HUES6 (cell line): ENCODE data around the gene NOXO1.

Experiments used
- H3K27ac ChIP-seq: 2 replicates; pipeline ENCODE4 v1.7.0; 2013; ENCODE audit warnings: low read depth, mild to moderate bottlenecking, low read length, inconsistent platforms
- H3K27me3 ChIP-seq: 2 replicates; pipeline ENCODE4 v1.6.1; 2013; ENCODE audit warnings: low read length; ENCODE audit not compliant: control insufficient read depth, insufficient read depth
- H3K36me3 ChIP-seq: 2 replicates; pipeline ENCODE4 v1.6.1; 2013; ENCODE audit warnings: low read length; ENCODE audit not compliant: control insufficient read depth, insufficient read depth
- H3K4me1 ChIP-seq: 2 replicates; pipeline ENCODE4 v1.6.1; 2013; ENCODE audit warnings: low read length; ENCODE audit not compliant: control insufficient read depth, insufficient read depth
- H3K4me3 ChIP-seq: 2 replicates; pipeline ENCODE4 v1.5.1; 2013; ENCODE audit warnings: low read depth, low read length
- H3K9ac ChIP-seq: one replicate; pipeline ENCODE4 v1.6.1; 2013; ENCODE audit warnings: mild to moderate bottlenecking, low read length
- H3K9me3 ChIP-seq: 2 replicates; pipeline ENCODE4 v1.6.1; 2013; ENCODE audit warnings: low read depth, low read length; ENCODE audit not compliant: control insufficient read depth, insufficient read depth

The NOXO1 gene

GRCh38 chr16:1930338-1930720, 50.9 kb downstream of the NOXO1 start:
- Histone ChIP-seq H3K36me3 (no peaks in the 10 kb centered on the region), H3K4me3 (no peak overlapping the region), H3K9me3 (no peaks in the 10 kb centered on the region), H3K27me3 (peaks cover 7% of the 10 kb centered on the region), H3K4me1 (peaks cover 9% of the 10 kb centered on the region; the same call in 1 of the 2 replicates), H3K9ac (no peak overlapping the region), H3K27ac (no peak overlapping the region)

- no peak overlapping the region for H3K9ac ChIP-seq
- no peak overlapping the region for H3K27ac ChIP-seq
- peaks cover 9% of the 10 kb centered on the region for H3K27me3 ChIP-seq
- peaks cover 13% of the 10 kb centered on the region; the same call in 1 of the 2 replicates for H3K4me1 ChIP-seq
- peak overlapping the region; percentile 55 for H3K4me3 ChIP-seq
- H3K9me3 ChIP-seq: no peaks in the 10 kb centered on the region
- no peaks in the 10 kb centered on the region for H3K36me3 ChIP-seq
These were observed 51.5 kb downstream of the NOXO1 start for GRCh38 chr16:1929578-1930337.

- H3K27ac ChIP-seq: no peak overlapping the region
- peak overlapping the region; percentile 55 for H3K4me3 ChIP-seq
- H3K9me3 ChIP-seq: no peaks in the 10 kb centered on the region
- H3K36me3 ChIP-seq: no peaks in the 10 kb centered on the region
- H3K9ac ChIP-seq: no peak overlapping the region
- H3K4me1 ChIP-seq: peaks cover 18% of the 10 kb centered on the region; the same call in 1 of the 2 replicates
- H3K27me3 ChIP-seq: peaks cover 14% of the 10 kb centered on the region
These were observed 52.2 kb downstream of the NOXO1 start for GRCh38 chr16:1929105-1929504.
